Thymus (tissue), 11 donors: ENCODE results near the gene KLC1. TPM values are rescaled to one million over a fixed set of nuclear protein-coding genes. Genes with fewer than 3 reads are reported as not detected.
"Not testable (repeated sequence)": the region's sequence is repeated elsewhere in the genome, so short reads cannot be mapped to it uniquely, and the experiment has no call there.

Experiments used
- DNase-seq, 9 donors: peaks; one replicate each; pipeline ENCODE4 v3.0.0-alpha.2; 2013; ENCODE audit warnings: low spot score in 9 of 9, low read depth in 6 of 9, missing footprints in 1 of 9
- H3K27ac ChIP-seq, 2 donors: one replicate each; pipeline ENCODE4 v1.5.1; 2013; ENCODE audit warnings: control low read depth in 1 of 2, low read depth in 1 of 2, low read length in 1 of 2, mild to moderate bottlenecking in 1 of 2, moderate library complexity in 1 of 2
- H3K27me3 ChIP-seq, 2 donors: one replicate each; pipeline ENCODE4 v1.5.1; 2013; ENCODE audit warnings: low read length in 1 of 2; ENCODE audit not compliant: control insufficient read depth in 2 of 2, insufficient read depth in 1 of 2
- H3K36me3 ChIP-seq, 2 donors: one replicate each; pipeline ENCODE4 v1.5.1; 2013; ENCODE audit warnings: low read length in 1 of 2, mild to moderate bottlenecking in 1 of 2, moderate library complexity in 1 of 2; ENCODE audit not compliant: control insufficient read depth in 2 of 2, insufficient read depth in 2 of 2
- H3K4me1 ChIP-seq, 2 donors: one replicate each; pipeline ENCODE4 v1.5.1; 2013; ENCODE audit warnings: low read length in 2 of 2; ENCODE audit not compliant: control insufficient read depth in 2 of 2, insufficient read depth in 2 of 2
- H3K4me3 ChIP-seq, 2 donors: one replicate each; pipeline ENCODE4 v1.5.1; 2013; ENCODE audit warnings: low read length in 2 of 2, control low read depth in 1 of 2, mild to moderate bottlenecking in 1 of 2
- H3K9me3 ChIP-seq, 2 donors: one replicate each; pipeline ENCODE4 v1.5.1; 2013; ENCODE audit warnings: low read length in 1 of 2, mild to moderate bottlenecking in 1 of 2; ENCODE audit not compliant: control insufficient read depth in 2 of 2, insufficient read depth in 1 of 2
- WGBS: extraction: QIAGEN DNeasy Blood & Tissue Kit; methylation state at CpG from one replicate; pipeline ENCODE4 v1.1.7; 2013; 5-methylcytosine and 5-hydroxymethylcytosine counted together
- polyA plus RNA-seq: library from polyadenylated mRNA; stranded (reverse); fragments of 200-250 nt; gene quantifications from one replicate; pipeline ENCODE4 v1.2.3, GENCODE V29; 2013
- total RNA-seq: library from RNA; stranded (reverse); fragments of 120-200 nt; gene quantifications from one replicate; pipeline ENCODE4 v1.2.4, GENCODE V29; 2013
- donor health status: healthy.

The KLC1 gene
- total and polyA plus RNA-seq, 2 donors = 60.1 to 121 TPM

DNA sequence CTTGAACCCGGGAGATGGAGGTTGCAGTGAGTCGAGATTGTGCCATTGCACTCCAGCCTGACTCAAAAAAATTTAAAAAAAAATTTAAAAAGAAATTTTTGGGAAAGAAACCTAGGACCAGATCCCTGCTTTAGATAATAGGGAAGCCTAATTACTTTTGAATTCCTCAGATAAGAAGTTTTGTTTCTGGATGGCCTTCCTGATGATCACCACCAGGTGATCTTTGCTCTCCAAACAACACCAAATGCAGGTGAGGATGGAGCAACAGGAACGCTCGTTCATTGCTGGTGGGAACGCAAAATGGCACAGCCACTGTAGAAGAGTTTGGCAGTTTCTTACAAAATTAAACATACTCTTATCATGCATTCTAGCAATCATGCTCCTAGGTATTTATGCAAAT, 28.5 kb upstream of the KLC1 start:
- peaks cover 1 to 3% of the 10 kb centered on the region in 2 donors for H3K4me1 ChIP-seq

DNA sequence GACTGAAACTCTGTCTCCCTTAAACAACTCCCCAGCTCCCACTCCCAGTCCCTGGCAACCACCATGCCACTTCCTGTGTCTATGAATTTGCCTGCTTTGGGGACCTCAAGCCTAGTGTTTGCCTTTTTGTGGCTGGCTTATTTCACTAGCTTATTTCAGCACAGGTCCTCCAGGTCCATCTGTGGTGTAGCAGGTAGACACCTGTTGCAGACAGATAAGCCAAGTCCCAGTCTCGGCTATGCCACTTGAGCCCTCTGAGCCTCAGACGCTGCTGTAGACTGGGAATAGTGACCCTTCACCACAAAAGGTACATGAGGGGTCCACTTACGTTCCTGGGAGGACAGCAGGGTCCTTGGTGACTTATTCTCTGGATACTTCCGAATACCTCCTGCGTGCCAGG, 24.4 kb upstream of the KLC1 start:
- no peak overlapping the region for H3K4me3 ChIP-seq
- H3K27me3 ChIP-seq = peaks cover 4 to 20% of the 10 kb centered on the region in 2 donors
- H3K4me1 ChIP-seq = peaks cover 21 to 28% of the 10 kb centered on the region in 2 donors
- H3K9me3 ChIP-seq = no peaks in the 10 kb centered on the region
- H3K36me3 ChIP-seq = no peaks in the 10 kb centered on the region
- H3K27ac ChIP-seq = no peak overlapping the region
- DNase-seq = no peak
- 94% methylated on average over 5 of the region's 5 CpGs for WGBS

More for the DNA sequence above, 28.5 kb upstream of the KLC1 start:
- Histone ChIP-seq H3K9me3 (no peaks in the 10 kb centered on the region), H3K36me3 (no peaks in the 10 kb centered on the region), H3K27me3 (no peaks in the 10 kb centered on the region), H3K27ac (no peak overlapping the region), H3K4me3 (no peak overlapping the region)
- WGBS = 98% methylated on average over 5 of the region's 5 CpGs
- DNase-seq = no peak

DNA sequence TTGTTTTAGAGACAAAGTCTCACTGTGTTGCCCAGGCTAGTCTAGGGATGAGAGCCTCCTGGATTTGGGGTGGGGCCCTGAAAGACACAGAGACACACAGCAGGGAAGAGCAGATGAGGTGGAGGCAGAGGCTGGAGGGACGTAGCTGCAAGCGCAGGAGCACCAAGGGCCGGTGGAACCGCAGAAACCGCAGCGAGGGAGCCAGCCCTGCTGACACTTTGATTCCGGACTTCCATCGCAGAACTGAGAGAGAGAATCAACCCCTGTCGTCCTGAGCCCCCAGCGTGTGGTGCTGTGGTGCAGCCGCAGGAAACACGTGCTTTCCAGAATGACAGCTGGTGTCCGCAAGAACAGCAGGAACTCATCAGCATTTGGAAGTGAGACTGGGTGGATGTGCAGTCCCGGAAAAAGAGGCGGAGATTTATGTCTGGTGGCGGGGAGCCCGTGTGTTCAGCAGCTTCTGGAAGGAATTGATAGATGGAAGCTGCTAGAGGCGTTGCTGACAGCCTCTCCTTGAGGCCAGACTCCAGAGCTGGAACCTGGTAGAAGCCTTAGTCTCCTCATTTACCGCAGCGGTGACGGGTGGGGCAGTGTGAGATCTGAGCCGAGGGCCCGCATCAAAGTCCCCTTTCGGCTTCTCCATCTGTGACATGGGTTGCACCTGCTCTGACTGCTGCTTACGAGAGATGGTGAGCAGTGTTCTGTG, 21.9 kb upstream of the KLC1 start:
- peak in 7 of 9 donors; percentile 48 to 88 (median 73) for DNase-seq
- peaks cover 21 to 28% of the 10 kb centered on the region in 2 donors for H3K4me1 ChIP-seq
- peak overlapping the region; percentile 15 to 37 for H3K27ac ChIP-seq
- H3K36me3 ChIP-seq = no peaks in the 10 kb centered on the region
- H3K27me3 ChIP-seq = peaks cover 4 to 21% of the 10 kb centered on the region in 2 donors
- WGBS = under 1% methylated on average over 25 of the region's 25 CpGs
- H3K4me3 ChIP-seq = peak overlapping the region in 1 of 2 donors; percentile 28
- peaks cover 5 to 14% of the 10 kb centered on the region in 2 donors for H3K9me3 ChIP-seq

DNA sequence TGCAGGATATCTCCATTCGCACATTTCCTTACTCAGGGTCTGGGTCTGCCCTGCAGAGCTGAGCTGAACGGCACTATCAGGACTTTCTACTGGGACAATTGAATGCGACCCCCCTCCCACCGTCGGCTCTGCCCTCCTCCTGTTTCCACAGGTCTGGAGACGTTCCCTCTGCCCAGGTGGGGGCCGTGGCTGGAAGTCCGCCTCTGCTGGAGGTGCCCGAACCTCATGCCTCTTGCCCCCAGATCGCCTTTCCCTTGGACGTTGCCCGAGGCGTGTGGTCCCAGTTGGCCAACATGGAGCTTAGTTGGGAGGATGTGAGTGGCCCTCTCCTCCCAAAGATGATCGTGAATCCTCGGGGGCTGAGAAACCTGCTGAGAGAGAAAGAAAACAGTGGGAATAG, 21.2 kb upstream of the KLC1 start:
- DNase-seq = no peak
- Histone ChIP-seq H3K36me3 (no peaks in the 10 kb centered on the region), H3K27me3 (peaks cover 4 to 21% of the 10 kb centered on the region in 2 donors), H3K4me3 (peak overlapping the region in 1 of 2 donors; percentile 28), H3K27ac (no peak overlapping the region), H3K4me1 (peaks cover 21 to 28% of the 10 kb centered on the region in 2 donors), H3K9me3 (peaks cover 5 to 14% of the 10 kb centered on the region in 2 donors)
- WGBS = 11% methylated on average over 15 of the region's 15 CpGs

DNA sequence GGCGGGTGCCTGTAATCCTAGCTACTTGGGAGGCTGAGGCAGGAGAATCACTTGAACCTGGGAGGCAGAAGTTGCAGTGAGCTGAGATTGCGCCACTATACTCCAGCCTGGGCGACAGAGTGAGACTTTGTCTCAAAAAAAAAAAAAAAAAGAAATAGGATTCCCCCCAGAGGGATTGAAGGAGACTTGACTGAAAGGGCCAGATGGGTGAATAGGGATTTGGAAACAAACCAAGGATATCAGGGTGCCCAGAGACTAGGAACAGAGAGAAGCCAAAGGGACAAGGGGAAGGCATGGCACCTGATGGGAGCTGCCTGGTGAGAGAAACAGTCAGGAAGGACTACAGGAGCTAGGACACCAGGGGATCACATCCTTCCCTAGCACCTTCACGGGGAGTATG, 19.9 kb upstream of the KLC1 start:
- H3K36me3 ChIP-seq = not testable (repeated sequence)
- WGBS = 97% methylated on average over 4 of the region's 4 CpGs

DNA sequence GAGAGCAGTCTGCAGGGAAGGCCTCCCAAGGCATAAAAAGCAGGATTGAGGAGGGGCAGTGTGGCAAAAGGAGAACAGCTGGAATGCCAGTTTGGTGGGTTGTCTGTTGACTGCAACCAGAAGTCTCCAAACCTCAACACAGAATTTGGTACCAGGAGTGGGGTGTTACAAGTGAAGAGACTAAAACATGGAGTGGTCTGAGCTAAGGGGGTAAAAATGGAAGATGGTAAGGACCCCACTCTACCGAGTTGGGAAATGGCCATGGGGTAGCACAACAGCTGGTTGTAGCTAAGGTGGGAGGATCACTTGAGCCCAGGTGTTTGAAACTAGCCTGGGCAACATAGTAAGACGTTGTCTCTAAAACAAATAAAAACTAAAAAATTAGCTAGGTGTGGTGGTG, 17.8 kb upstream of the KLC1 start:
- no peak overlapping the region for H3K4me3 ChIP-seq
- peaks cover 20 to 25% of the 10 kb centered on the region in 2 donors for H3K4me1 ChIP-seq
- H3K27ac ChIP-seq = no peak overlapping the region
- peaks cover 4 to 21% of the 10 kb centered on the region in 2 donors for H3K27me3 ChIP-seq
- WGBS = 96% methylated on average over 2 of the region's 2 CpGs
- no peak for DNase-seq
- peaks cover 5 to 14% of the 10 kb centered on the region in 2 donors for H3K9me3 ChIP-seq
- H3K36me3 ChIP-seq = no peaks in the 10 kb centered on the region

More for the DNA sequence above, 19.9 kb upstream of the KLC1 start:
- Histone ChIP-seq H3K27me3 (peaks cover 4 to 21% of the 10 kb centered on the region in 2 donors), H3K9me3 (peaks cover 5 to 14% of the 10 kb centered on the region in 2 donors), H3K4me1 (peaks cover 21 to 28% of the 10 kb centered on the region in 2 donors)
- H3K4me3 ChIP-seq, DNase-seq, H3K27ac ChIP-seq: not testable (repeated sequence)

DNA sequence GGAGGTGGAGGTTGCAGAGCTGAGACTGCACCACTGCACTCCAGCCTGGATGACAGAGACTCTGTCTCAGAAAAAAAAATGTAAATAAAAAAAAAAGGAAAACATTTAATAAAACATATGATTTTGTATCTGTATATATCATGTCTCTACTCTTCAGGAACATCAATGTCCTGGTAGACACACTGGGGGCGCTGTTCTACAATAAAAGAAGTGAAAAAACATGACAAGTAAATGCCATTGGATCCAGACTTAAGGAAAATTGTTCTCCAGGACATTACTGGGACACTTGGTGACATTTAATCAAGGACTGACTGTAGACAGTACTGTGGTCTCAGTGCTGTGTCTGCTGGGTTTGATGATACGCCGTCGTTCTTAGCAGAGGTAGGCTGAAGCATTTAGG, 15.5 kb upstream of the KLC1 start:
- WGBS = 92% methylated on average over 4 of the region's 4 CpGs

DNA sequence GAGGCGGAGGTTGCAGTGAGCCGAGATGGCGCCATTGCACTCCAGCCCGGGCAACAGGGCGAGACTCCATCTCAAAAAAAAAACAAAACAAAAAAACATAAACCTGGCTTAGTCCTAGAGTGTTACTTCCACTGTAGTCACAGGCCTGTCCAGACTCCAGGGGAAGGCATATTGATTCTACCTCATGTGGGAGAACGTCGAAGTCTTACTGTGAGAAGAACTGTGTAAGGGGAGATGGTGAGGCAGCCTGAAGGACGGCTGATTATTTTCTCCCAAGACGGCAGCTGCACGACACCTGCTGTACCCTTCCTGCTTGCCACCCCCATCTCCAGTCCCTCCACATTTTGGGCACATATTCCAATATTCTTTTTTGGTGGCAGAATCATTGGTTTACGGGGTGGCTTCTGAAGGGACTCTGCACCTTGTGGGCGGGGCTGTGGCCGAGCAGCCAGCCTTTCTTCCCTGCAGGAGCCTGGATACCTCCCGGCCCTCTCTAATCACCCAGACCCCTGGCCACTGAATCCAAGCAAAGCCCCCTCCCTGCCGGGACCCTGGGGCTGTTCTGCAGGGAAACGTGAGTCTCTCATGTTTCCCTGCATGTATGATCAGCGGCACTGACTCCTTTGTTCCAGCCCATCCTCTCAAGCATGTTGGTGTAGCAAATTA, 12.2 kb upstream of the KLC1 start:
- H3K4me3 ChIP-seq = no peak overlapping the region
- no peaks in the 10 kb centered on the region for H3K4me1 ChIP-seq
- H3K9me3 ChIP-seq = peaks cover 0 to 4% of the 10 kb centered on the region in 2 donors
- no peak overlapping the region for H3K27ac ChIP-seq
- H3K36me3 ChIP-seq = no peaks in the 10 kb centered on the region
- DNase-seq = no peak
- 96% methylated on average over 17 of the region's 17 CpGs for WGBS
- peaks cover 0 to under 1% of the 10 kb centered on the region in 2 donors for H3K27me3 ChIP-seq

More for the DNA sequence above, 15.5 kb upstream of the KLC1 start:
- Histone ChIP-seq H3K4me1 (peaks cover 0 to 2% of the 10 kb centered on the region in 2 donors), H3K27me3 (peaks cover 2 to 6% of the 10 kb centered on the region in 2 donors), H3K36me3 (no peaks in the 10 kb centered on the region), H3K4me3 (no peak overlapping the region), H3K27ac (no peak overlapping the region), H3K9me3 (peaks cover 5 to 14% of the 10 kb centered on the region in 2 donors)
- no peak for DNase-seq

DNA sequence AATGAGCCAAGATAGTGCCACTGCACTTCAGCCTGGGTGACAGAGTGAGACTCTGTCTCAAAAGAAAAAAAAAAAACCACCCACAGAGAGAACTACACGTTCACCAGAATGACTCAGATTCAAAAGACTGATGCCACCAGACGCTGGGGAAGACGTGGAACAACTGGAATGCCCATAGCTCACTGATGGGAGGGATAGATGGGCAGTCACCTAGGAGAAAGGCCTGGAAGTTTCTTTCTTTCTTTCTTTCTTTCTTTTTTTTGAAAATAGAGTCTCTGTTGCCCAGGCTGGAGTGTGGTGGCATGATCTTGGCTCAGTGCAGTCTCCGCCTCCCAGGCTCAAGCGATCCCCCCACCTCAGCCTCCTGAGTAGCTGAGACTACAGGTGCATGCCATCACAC, 10.0 kb upstream of the KLC1 start:
- no peak overlapping the region for H3K27ac ChIP-seq
- H3K36me3 ChIP-seq = no peaks in the 10 kb centered on the region
- H3K4me3 ChIP-seq = no peak overlapping the region
- peaks cover 6 to 9% of the 10 kb centered on the region in 2 donors for H3K27me3 ChIP-seq
- no peaks in the 10 kb centered on the region for H3K9me3 ChIP-seq
- DNase-seq = no peak
- 91% methylated on average over 5 of the region's 5 CpGs for WGBS
- H3K4me1 ChIP-seq = peaks cover 3 to 7% of the 10 kb centered on the region in 2 donors
